ENCODE data around the gene ZXDB.
"Not testable (repeated sequence)": the region's sequence is repeated elsewhere in the genome, so short reads cannot be mapped to it uniquely, and the experiment has no call there.

Gene ZXDB

GRCh38 chrX:57591284-57592159 is at the start of gene ZXDB:
Gene ZXDB, plus strand, starts transcription at chrX:57592011. Its CDS starts 38 bp downstream, at chrX:57592049.
- peak; percentile 38 for DNase-seq

- DNase-seq, result no peak
Observed at GRCh38 chrX:57565198-57565597, 26.6 kb upstream of the ZXDB start.

- peak; percentile 6 for DNase-seq
Observed at GRCh38 chrX:57573754-57574153, 18.1 kb upstream of the ZXDB start.

- DNase-seq, result not testable (repeated sequence)
Observed at GRCh38 chrX:57582948-57583347, 8.9 kb upstream of the ZXDB start.

- DNase-seq, result no peak
Observed at GRCh38 chrX:57583477-57583876, 8.3 kb upstream of the ZXDB start.

GRCh38 chrX:57586360-57586759 is 5.5 kb upstream of the ZXDB start:
- DNase-seq, result no peak

- DNase-seq, result no peak
Observed at GRCh38 chrX:57587062-57587461, 4.7 kb upstream of the ZXDB start.

- no peak for DNase-seq
Observed at GRCh38 chrX:57587607-57588006, 4.2 kb upstream of the ZXDB start.

- peak; percentile 8 for DNase-seq
Observed at GRCh38 chrX:57592160-57592893, 516 bp downstream of the ZXDB start.

GRCh38 chrX:57592894-57593215 is 1.0 kb downstream of the ZXDB start:
- peak; percentile 3 for DNase-seq

- peak; percentile 84 for DNase-seq
Observed at GRCh38 chrX:57595381-57595811, 3.6 kb downstream of the ZXDB start.

- no peak for DNase-seq
Observed at GRCh38 chrX:57596109-57596508, 4.3 kb downstream of the ZXDB start.

GRCh38 chrX:57596516-57596915 is 4.7 kb downstream of the ZXDB start:
- DNase-seq, result peak; percentile 1

GRCh38 chrX:57607295-57608187 is 15.7 kb downstream of the ZXDB start:
- no peak for DNase-seq

- DNase-seq, result not testable (repeated sequence)
Observed at GRCh38 chrX:57613351-57613750, 21.5 kb downstream of the ZXDB start.

- DNase-seq, result not testable (repeated sequence)
Observed at GRCh38 chrX:57629438-57629837, 37.6 kb downstream of the ZXDB start.

GRCh38 chrX:57640674-57641016 is 48.8 kb downstream of the ZXDB start:
- DNase-seq, result no peak

GRCh38 chrX:57641338-57641737 is 49.5 kb downstream of the ZXDB start:
- no peak for DNase-seq

- DNase-seq, result no peak
Observed at GRCh38 chrX:57643698-57644097, 51.9 kb downstream of the ZXDB start.

GRCh38 chrX:57647020-57647419 is 55.2 kb downstream of the ZXDB start:
- no peak for DNase-seq
